GM23338 (cell line): Measurements from ENCODE around the gene AFAP1L2. TPM values are rescaled to one million over a fixed set of nuclear protein-coding genes. Genes with fewer than 3 reads are reported as not detected.

Experiments
- ATAC-seq: fragments of 200-7000 bp; cut with Tn5 transposase; 3 replicates; pipeline ENCODE4 v1.9.1; 2020
- DNase-seq: peaks from one replicate; pipeline ENCODE4 v3.0.0-alpha.2; 2015; ENCODE audit warnings: low spot score
- H2AFZ ChIP-seq: fragments of 200-600 bp; sonication (generic); 2 replicates; pipeline ENCODE4 v1.8.0; 2016; ENCODE audit warnings: antibody characterized with exemption, mild to moderate bottlenecking, moderate library complexity
- H3F3A ChIP-seq: fragments of 200-600 bp; sonication (generic); replicated peaks from 2 replicates; pipeline ENCODE4 v1.8.0; 2017; ENCODE audit warnings: antibody characterized with exemption, mixed run types, low read depth
- H3K27ac ChIP-seq: fragments of 200-600 bp; sonication (generic); 2 replicates; pipeline ENCODE4 v1.6.1; 2016; ENCODE audit warnings: low read depth
- H3K27me3 ChIP-seq: fragments of 200-600 bp; sonication (generic); 2 replicates; pipeline ENCODE4 v1.8.0; 2016; ENCODE audit warnings: mild to moderate bottlenecking, mixed run types, moderate library complexity; ENCODE audit not compliant: insufficient read depth
- H3K36me3 ChIP-seq: fragments of 200-600 bp; sonication (generic); 2 replicates; pipeline ENCODE4 v1.8.0; 2016; ENCODE audit warnings: mild to moderate bottlenecking; ENCODE audit not compliant: insufficient read depth
- H3K4me1 ChIP-seq: fragments of 200-600 bp; sonication (generic); 2 replicates; pipeline ENCODE4 v1.8.0; 2016; ENCODE audit warnings: mild to moderate bottlenecking, moderate library complexity; ENCODE audit not compliant: insufficient read depth
- H3K4me2 ChIP-seq: fragments of 200-600 bp; sonication (generic); 2 replicates; pipeline ENCODE4 v1.7.1; 2017; ENCODE audit warnings: mixed run types
- H3K4me3 ChIP-seq: fragments of 200-600 bp; sonication (generic); 2 replicates; pipeline ENCODE4 v1.6.1; 2016; ENCODE audit warnings: mixed run types
- H3K79me2 ChIP-seq: fragments of 200-600 bp; sonication (generic); replicated peaks from 2 replicates; pipeline ENCODE4 v1.8.0; 2017; ENCODE audit warnings: mild to moderate bottlenecking; ENCODE audit not compliant: insufficient read depth
- H3K9me2 ChIP-seq: fragments of 200-600 bp; sonication (generic); 2 replicates; pipeline ENCODE4 v1.8.0; 2017; ENCODE audit not compliant: insufficient read depth
- H4K20me1 ChIP-seq: fragments of 200-600 bp; sonication (generic); replicated peaks from 2 replicates; pipeline ENCODE4 v1.8.0; 2017; ENCODE audit warnings: mild to moderate bottlenecking; ENCODE audit not compliant: insufficient read depth
- H3K27ac Mint-ChIP-seq: 2 replicates; pipeline ENCODE4 v1.8.0; 2020; ENCODE audit warnings: inconsistent platforms, mild to moderate bottlenecking, moderate library complexity, mixed read lengths
- H3K27me3 Mint-ChIP-seq: 3 replicates; pipeline ENCODE4 v1.8.0; 2022; ENCODE audit warnings: low read depth, mild to moderate bottlenecking, moderate library complexity, mixed read lengths, inconsistent platforms; ENCODE audit not compliant: insufficient read depth, poor library complexity
- H3K36me3 Mint-ChIP-seq: 3 replicates; pipeline ENCODE4 v1.8.0; 2021; ENCODE audit warnings: low read depth, mild to moderate bottlenecking, inconsistent platforms, moderate library complexity, mixed read lengths
- H3K4me1 Mint-ChIP-seq: 3 replicates; pipeline ENCODE4 v1.8.0; 2020; ENCODE audit warnings: mild to moderate bottlenecking, inconsistent platforms, mixed read lengths
- H3K4me3 Mint-ChIP-seq: 3 replicates; pipeline ENCODE4 v1.8.0; 2021; ENCODE audit warnings: moderate library complexity, mild to moderate bottlenecking, inconsistent platforms, mixed read lengths
- H3K9me3 Mint-ChIP-seq: 3 replicates; pipeline ENCODE4 v1.8.0; 2020; ENCODE audit warnings: moderate library complexity, mild to moderate bottlenecking, inconsistent platforms, mixed read lengths
- ETS1 ChIP-seq: IDR thresholded peaks from 2 replicates; pipeline ENCODE4 v1.6.1; 2016; ENCODE audit warnings: antibody characterized with exemption
- EZH2 ChIP-seq: fragments of 200-600 bp; sonication (generic); IDR thresholded peaks from one replicate; pipeline ENCODE4 v1.8.0; 2017; ENCODE audit warnings: antibody characterized with exemption, mild to moderate bottlenecking, low read depth; ENCODE audit not compliant: unreplicated experiment
- NANOG ChIP-seq: IDR thresholded peaks from 2 replicates; pipeline ENCODE4 v1.6.1; 2016; ENCODE audit warnings: antibody characterized with exemption, borderline replicate concordance
- STAT1 ChIP-seq: IDR thresholded peaks from one replicate; pipeline ENCODE4 v1.6.1; 2016; ENCODE audit warnings: antibody characterized with exemption; ENCODE audit not compliant: unreplicated experiment
- ZNF331 ChIP-seq: fragments of 250-450 bp; sonication (Bioruptor Pico); IDR thresholded peaks from 2 replicates; pipeline ENCODE4 v1.5.0; 2020; ENCODE audit warnings: low read depth, mild to moderate bottlenecking, moderate library complexity
- polyA plus RNA-seq: library from polyadenylated mRNA; unstranded; fragments of >200 nt; fragmentation: Nextera tagmentation; extraction: Ambion mirVana; gene quantifications from 2 replicates; pipeline ENCODE4 v1.2.1, GENCODE V29; 2016
- total RNA-seq: library from RNA; depleted of rRNA; stranded (reverse); fragments of >200 nt; shearing (Covaris generic); gene quantifications from 2 replicates; pipeline ENCODE4 v1.2.3, GENCODE V29; 2014
- TF ChIP-seq, protein P1 (sequence below), 2 experiments: fragments of 200-600 bp in 1 of 2; sonication (generic) in 1 of 2; conservative IDR thresholded peaks; 2 replicates each; pipeline versions ENCODE4 v1.5.1 to v1.6.1; 2016 to 2017; ENCODE audit warnings: antibody characterized with exemption in 2 of 2, low read depth in 2 of 2, mild to moderate bottlenecking in 2 of 2, moderate library complexity in 1 of 2
- TF ChIP-seq, protein P2 (sequence below): fragments of 250-450 bp; sonication (Bioruptor Pico); IDR thresholded peaks from 2 replicates; pipeline ENCODE4 v1.5.0; 2020; ENCODE audit warnings: mild to moderate bottlenecking, moderate library complexity

Gene AFAP1L2
- total and polyA plus RNA-seq, 2 experiments from 2014 or later = 2.3 to 6.5 TPM

DNA sequence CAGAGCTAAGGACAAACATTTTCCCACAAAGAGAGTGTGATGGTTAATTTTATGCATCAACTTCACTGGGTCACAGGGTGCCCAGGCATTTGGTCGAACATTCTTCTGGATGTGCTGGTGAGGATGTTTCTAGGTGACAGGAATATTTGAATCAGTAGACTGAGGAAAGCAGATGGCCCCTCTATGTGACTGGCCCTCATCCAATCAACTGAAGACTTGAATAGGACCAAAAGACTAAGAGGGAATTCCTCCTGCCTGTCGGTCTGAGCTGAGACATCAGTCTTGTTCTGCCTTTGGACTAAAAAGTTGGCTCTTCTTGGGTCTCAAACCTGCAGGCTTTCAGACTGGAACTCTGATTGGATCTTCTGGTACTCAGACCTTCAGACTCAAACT, 44.4 kb downstream of the AFAP1L2 start:
- no peak overlapping the region for H3K4me3 ChIP-seq
- no peaks in the 10 kb centered on the region for H3K27me3 ChIP-seq
- no peaks in the 10 kb centered on the region for H3F3A ChIP-seq
- H2AFZ ChIP-seq = no peak overlapping the region
- TF ChIP-seq EZH2 = no peak
- no peak for TF ChIP-seq ZNF331
- no peak for TF ChIP-seq ETS1
- TF ChIP-seq NANOG = no peak
- no peak for TF ChIP-seq STAT1
- TF ChIP-seq, protein P1, sequence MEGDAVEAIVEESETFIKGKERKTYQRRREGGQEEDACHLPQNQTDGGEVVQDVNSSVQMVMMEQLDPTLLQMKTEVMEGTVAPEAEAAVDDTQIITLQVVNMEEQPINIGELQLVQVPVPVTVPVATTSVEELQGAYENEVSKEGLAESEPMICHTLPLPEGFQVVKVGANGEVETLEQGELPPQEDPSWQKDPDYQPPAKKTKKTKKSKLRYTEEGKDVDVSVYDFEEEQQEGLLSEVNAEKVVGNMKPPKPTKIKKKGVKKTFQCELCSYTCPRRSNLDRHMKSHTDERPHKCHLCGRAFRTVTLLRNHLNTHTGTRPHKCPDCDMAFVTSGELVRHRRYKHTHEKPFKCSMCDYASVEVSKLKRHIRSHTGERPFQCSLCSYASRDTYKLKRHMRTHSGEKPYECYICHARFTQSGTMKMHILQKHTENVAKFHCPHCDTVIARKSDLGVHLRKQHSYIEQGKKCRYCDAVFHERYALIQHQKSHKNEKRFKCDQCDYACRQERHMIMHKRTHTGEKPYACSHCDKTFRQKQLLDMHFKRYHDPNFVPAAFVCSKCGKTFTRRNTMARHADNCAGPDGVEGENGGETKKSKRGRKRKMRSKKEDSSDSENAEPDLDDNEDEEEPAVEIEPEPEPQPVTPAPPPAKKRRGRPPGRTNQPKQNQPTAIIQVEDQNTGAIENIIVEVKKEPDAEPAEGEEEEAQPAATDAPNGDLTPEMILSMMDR (conservative IDR thresholded peaks at IDR 0.05; ENCODE audit: low read depth in 2 of 2) = no peak
- H4K20me1 ChIP-seq = no peaks in the 10 kb centered on the region
- Mint-ChIP-seq H3K27me3 (peaks cover 2% of the 10 kb centered on the region), H3K9me3 (no peaks in the 10 kb centered on the region), H3K4me3 (no peak overlapping the region), H3K36me3 (no peaks in the 10 kb centered on the region), H3K27ac (no peak overlapping the region), H3K4me1 (peaks cover 31% of the 10 kb centered on the region)
- H3K36me3 ChIP-seq = no peaks in the 10 kb centered on the region
- ATAC-seq (no peak), DNase-seq (no peak)
- H3K4me1 ChIP-seq = 0 out of 2 replicates have a peak, but pooled peaks cover 6% of the 10 kb centered on the region
- H3K4me2 ChIP-seq = no peak overlapping the region
- H3K79me2 ChIP-seq = no peaks in the 10 kb centered on the region
- no peak overlapping the region for H3K27ac ChIP-seq
- peaks cover 6% of the 10 kb centered on the region; the same call in 1 of the 2 replicates for H3K9me2 ChIP-seq

DNA sequence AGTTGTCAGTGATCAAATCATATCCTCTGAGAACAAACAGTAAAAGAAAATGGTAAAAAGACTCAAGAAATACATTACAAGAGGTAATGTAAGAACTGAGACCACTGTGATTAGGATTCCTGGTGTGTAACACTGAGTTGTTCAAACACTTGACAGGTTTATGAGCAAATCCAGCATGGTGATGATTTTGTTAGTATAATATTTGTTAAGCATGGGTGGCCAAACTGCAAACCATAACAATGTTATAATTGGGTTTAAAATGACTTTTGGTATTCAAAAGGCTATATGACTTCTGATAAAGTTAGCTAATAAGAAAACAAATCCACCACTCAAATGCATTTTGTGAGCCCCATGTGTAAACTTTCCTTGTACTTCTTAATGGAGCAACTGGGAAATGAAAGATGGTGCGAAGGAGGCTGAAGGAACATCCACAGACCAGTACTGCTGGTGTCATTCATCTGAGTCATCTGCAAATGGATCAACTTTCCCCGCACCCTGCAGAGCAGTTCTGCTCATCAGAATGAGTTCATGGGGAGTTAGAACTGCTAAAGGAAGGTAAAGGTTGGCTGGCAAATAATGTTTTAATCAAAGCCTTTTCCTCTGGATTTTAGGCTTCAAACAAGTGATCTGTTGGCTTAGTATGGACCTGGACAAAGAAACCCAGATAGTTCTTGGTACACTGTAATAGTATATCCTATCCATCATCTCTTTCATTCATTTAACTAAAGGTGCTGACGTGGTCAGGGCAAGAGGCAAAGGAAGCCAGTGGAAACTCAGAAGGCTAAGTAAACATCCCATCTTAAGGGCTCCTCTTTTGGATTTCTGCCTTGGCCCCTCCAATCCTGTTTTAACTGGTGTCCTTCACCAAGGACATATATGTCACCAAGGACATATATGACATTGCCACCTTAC, 45.0 kb downstream of the AFAP1L2 start:
- Histone ChIP-seq H2AFZ (no peak overlapping the region), H3F3A (no peaks in the 10 kb centered on the region), H4K20me1 (no peaks in the 10 kb centered on the region), H3K79me2 (no peaks in the 10 kb centered on the region), H3K36me3 (no peaks in the 10 kb centered on the region), H3K27me3 (no peaks in the 10 kb centered on the region), H3K4me3 (no peak overlapping the region), H3K4me2 (peak overlapping the region; percentile 46), H3K27ac (no peak overlapping the region), H3K9me2 (peaks cover 6% of the 10 kb centered on the region; the same call in 1 of the 2 replicates), H3K4me1 (0 out of 2 replicates have a peak, but pooled peaks cover 6% of the 10 kb centered on the region)
- peak; percentile 72 for ATAC-seq
- Mint-ChIP-seq H3K27me3 (peaks cover 2% of the 10 kb centered on the region), H3K9me3 (no peaks in the 10 kb centered on the region), H3K27ac (no peak overlapping the region), H3K4me1 (peaks cover 31% of the 10 kb centered on the region), H3K4me3 (0 out of 3 replicates have a peak overlapping the region, but pooled peaks have one; percentile 5), H3K36me3 (no peaks in the 10 kb centered on the region)
- DNase-seq = no peak
- TF ChIP-seq, protein P2, sequence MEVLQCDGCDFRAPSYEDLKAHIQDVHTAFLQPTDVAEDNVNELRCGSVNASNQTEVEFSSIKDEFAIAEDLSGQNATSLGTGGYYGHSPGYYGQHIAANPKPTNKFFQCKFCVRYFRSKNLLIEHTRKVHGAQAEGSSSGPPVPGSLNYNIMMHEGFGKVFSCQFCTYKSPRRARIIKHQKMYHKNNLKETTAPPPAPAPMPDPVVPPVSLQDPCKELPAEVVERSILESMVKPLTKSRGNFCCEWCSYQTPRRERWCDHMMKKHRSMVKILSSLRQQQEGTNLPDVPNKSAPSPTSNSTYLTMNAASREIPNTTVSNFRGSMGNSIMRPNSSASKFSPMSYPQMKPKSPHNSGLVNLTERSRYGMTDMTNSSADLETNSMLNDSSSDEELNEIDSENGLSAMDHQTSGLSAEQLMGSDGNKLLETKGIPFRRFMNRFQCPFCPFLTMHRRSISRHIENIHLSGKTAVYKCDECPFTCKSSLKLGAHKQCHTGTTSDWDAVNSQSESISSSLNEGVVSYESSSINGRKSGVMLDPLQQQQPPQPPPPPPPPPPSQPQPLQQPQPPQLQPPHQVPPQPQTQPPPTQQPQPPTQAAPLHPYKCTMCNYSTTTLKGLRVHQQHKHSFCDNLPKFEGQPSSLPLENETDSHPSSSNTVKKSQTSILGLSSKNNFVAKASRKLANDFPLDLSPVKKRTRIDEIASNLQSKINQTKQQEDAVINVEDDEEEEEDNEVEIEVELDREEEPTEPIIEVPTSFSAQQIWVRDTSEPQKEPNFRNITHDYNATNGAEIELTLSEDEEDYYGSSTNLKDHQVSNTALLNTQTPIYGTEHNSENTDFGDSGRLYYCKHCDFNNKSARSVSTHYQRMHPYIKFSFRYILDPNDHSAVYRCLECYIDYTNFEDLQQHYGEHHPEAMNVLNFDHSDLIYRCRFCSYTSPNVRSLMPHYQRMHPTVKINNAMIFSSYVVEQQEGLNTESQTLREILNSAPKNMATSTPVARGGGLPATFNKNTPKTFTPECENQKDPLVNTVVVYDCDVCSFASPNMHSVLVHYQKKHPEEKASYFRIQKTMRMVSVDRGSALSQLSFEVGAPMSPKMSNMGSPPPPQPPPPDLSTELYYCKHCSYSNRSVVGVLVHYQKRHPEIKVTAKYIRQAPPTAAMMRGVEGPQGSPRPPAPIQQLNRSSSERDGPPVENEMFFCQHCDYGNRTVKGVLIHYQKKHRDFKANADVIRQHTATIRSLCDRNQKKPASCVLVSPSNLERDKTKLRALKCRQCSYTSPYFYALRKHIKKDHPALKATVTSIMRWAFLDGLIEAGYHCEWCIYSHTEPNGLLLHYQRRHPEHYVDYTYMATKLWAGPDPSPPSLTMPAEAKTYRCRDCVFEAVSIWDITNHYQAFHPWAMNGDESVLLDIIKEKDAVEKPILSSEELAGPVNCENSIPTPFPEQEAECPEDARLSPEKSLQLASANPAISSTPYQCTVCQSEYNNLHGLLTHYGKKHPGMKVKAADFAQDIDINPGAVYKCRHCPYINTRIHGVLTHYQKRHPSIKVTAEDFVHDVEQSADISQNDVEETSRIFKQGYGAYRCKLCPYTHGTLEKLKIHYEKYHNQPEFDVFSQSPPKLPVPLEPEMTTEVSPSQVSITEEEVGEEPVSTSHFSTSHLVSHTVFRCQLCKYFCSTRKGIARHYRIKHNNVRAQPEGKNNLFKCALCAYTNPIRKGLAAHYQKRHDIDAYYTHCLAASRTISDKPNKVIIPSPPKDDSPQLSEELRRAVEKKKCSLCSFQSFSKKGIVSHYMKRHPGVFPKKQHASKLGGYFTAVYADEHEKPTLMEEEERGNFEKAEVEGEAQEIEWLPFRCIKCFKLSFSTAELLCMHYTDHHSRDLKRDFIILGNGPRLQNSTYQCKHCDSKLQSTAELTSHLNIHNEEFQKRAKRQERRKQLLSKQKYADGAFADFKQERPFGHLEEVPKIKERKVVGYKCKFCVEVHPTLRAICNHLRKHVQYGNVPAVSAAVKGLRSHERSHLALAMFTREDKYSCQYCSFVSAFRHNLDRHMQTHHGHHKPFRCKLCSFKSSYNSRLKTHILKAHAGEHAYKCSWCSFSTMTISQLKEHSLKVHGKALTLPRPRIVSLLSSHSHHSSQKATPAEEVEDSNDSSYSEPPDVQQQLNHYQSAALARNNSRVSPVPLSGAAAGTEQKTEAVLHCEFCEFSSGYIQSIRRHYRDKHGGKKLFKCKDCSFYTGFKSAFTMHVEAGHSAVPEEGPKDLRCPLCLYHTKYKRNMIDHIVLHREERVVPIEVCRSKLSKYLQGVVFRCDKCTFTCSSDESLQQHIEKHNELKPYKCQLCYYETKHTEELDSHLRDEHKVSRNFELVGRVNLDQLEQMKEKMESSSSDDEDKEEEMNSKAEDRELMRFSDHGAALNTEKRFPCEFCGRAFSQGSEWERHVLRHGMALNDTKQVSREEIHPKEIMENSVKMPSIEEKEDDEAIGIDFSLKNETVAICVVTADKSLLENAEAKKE (CRISPR knock-in tag) = peak; percentile 76; the same call in 1 of the 2 replicates
- TF ChIP-seq STAT1 = no peak
